ENCODE data around the gene CFAP53.
"Not testable (repeated sequence)": the region's sequence is repeated elsewhere in the genome, so short reads cannot be mapped to it uniquely, and the experiment has no call there.

- not testable (repeated sequence) for TF ChIP-seq CTCF (IDR thresholded peaks at IDR 0.05; ENCODE audit: insufficient read depth, low read depth, low read length); EZH2 (IDR thresholded peaks at IDR 0.05; ENCODE audit: insufficient read depth, low read length)
Measured at GRCh38 chr18:50288348-50289107, 22.2 kb upstream of the CFAP53 start.

Data from astrocyte (in vitro differentiated cells and primary cell).